Measurements from ENCODE around the gene PRDX2.

Gene PRDX2

GRCh38 chr19:12751635-12752034 lies 50.0 kb downstream of the PRDX2 start, which contains the start of gene BEST2:
BEST2 (plus strand) TSS chr19:12751791; CDS start chr19:12752593, 802 bp downstream.
- no peak for DNase-seq

GRCh38 chr19:12750851-12751250 lies 50.7 kb downstream of the PRDX2 start:
- DNase-seq, result no peak

GRCh38 chr19:12749938-12750521 lies 51.6 kb downstream of the PRDX2 start:
- no peak for DNase-seq

GRCh38 chr19:12748489-12748888 lies 53.1 kb downstream of the PRDX2 start:
- no peak for DNase-seq

All from effector CD8-positive, alpha-beta T cell (primary cell).